KMS-11 (cell line): ENCODE data around the gene CNPY2.

Source experiments
- H2AFZ ChIP-seq: fragments of 200-600 bp; sonication (generic); 2 replicates; pipeline ENCODE4 v1.6.1; 2016; ENCODE audit warnings: antibody characterized with exemption, mixed run types, low read depth
- H3K27ac ChIP-seq: fragments of 200-600 bp; sonication (generic); 2 replicates; pipeline ENCODE4 v1.6.1; 2016; ENCODE audit warnings: mild to moderate bottlenecking, mixed run types
- H3K27me3 ChIP-seq: fragments of 200-600 bp; sonication (generic); 2 replicates; pipeline ENCODE4 v1.6.1; 2017; ENCODE audit warnings: mild to moderate bottlenecking, low read depth, mixed run types, moderate library complexity; ENCODE audit not compliant: insufficient read depth
- H3K36me3 ChIP-seq: fragments of 200-600 bp; sonication (generic); 2 replicates; pipeline ENCODE4 v1.6.1; 2017; ENCODE audit warnings: mild to moderate bottlenecking, mixed run types; ENCODE audit not compliant: insufficient read depth
- H3K4me1 ChIP-seq: fragments of 200-600 bp; sonication (generic); 2 replicates; pipeline ENCODE4 v1.6.1; 2016; ENCODE audit warnings: mild to moderate bottlenecking, low read depth, mixed run types; ENCODE audit not compliant: poor library complexity, severe bottlenecking
- H3K4me2 ChIP-seq: fragments of 200-600 bp; sonication (generic); 2 replicates; pipeline ENCODE4 v1.7.0; 2016; ENCODE audit warnings: mild to moderate bottlenecking, mixed run types
- H3K4me3 ChIP-seq: fragments of 200-600 bp; sonication (generic); IDR thresholded peaks from 2 replicates; pipeline ENCODE4 v1.6.1; 2017; ENCODE audit warnings: low read depth, low read length, mixed read lengths; ENCODE audit not compliant: insufficient read depth
- H3K79me2 ChIP-seq: fragments of 200-600 bp; sonication (generic); 2 replicates; pipeline ENCODE4 v1.6.1; 2016; ENCODE audit warnings: low read depth, mixed run types; ENCODE audit not compliant: insufficient read depth
- H3K9ac ChIP-seq: fragments of 200-600 bp; sonication (generic); 2 replicates; pipeline ENCODE4 v1.6.1; 2016; ENCODE audit warnings: mild to moderate bottlenecking, mixed run types
- H4K20me1 ChIP-seq: fragments of 200-600 bp; sonication (generic); 2 replicates; pipeline ENCODE4 v1.6.1; 2016; ENCODE audit warnings: mild to moderate bottlenecking, mixed run types; ENCODE audit not compliant: insufficient read depth
- TF ChIP-seq, protein P1 (sequence below): fragments of 200-600 bp; sonication (generic); conservative IDR thresholded peaks from 2 replicates; pipeline ENCODE4 v1.6.1; 2017; ENCODE audit warnings: low read depth, mild to moderate bottlenecking, antibody characterized with exemption, low read length, moderate library complexity, mixed read lengths

The CNPY2 gene

DNA sequence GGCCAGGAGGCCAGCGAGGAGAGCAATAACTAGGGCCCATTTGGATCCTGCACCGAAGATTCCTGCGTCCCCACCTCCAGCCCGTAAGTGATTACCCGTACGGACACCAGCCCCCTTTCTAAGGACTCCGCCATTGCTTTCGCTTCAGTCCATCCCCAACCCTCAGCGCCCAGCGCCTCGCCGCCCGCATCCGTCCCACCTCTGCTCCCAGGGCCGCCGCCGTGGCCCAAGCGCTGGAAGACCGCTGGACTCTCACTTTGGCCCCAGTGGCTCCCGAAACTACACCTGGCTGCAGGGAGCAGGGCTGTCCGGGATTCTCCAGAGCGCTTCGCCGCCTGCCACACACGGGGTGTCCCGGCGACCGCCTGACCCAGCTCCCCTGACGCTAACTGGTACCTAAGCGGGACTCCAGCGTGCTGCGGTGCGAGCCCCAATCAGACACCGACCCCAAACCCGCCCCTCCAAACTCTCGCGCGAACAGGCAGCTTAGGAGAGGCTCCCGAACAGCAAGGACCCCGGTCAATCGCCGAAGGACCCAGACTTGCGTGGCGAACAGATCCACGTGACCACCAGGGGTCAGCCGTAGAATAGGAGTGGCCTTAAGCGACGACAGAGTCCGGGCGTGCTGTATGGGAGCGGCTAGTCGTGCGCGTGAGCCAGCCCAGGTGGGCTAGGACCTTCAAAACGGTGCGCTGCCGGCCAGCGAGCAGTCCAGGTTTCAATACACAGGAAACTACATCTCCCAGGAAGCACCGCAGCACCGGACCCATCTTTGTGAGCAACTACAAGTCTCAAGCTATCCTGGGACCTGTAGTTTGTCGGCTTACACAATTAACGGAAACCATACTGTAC, at the start of gene CNPY2:
Gene CNPY2, minus strand, starts transcription at position 367 of the 852 bp plus-strand sequence. CDS start 771 bp downstream, outside the sequence.
- Histone ChIP-seq H3K27ac (peak within 1 kb of the TSS; percentile 76), H3K36me3 (peaks cover 7% of the 10 kb centered on the region; the same call in 1 of the 2 replicates), H3K9ac (peak within 1 kb of the TSS; percentile 84), H2AFZ (peak within 1 kb of the TSS; percentile 73), H3K4me2 (peak within 1 kb of the TSS; percentile 91), H3K27me3 (no peaks in the 10 kb centered on the region), H3K79me2 (peaks cover 22% of the 10 kb centered on the region), H3K4me3 (peak within 1 kb of the TSS; percentile 72), H3K4me1 (peaks cover 25% of the 10 kb centered on the region), H4K20me1 (no peaks in the 10 kb centered on the region)
- TF ChIP-seq, protein P1, sequence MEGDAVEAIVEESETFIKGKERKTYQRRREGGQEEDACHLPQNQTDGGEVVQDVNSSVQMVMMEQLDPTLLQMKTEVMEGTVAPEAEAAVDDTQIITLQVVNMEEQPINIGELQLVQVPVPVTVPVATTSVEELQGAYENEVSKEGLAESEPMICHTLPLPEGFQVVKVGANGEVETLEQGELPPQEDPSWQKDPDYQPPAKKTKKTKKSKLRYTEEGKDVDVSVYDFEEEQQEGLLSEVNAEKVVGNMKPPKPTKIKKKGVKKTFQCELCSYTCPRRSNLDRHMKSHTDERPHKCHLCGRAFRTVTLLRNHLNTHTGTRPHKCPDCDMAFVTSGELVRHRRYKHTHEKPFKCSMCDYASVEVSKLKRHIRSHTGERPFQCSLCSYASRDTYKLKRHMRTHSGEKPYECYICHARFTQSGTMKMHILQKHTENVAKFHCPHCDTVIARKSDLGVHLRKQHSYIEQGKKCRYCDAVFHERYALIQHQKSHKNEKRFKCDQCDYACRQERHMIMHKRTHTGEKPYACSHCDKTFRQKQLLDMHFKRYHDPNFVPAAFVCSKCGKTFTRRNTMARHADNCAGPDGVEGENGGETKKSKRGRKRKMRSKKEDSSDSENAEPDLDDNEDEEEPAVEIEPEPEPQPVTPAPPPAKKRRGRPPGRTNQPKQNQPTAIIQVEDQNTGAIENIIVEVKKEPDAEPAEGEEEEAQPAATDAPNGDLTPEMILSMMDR: peak; percentile 50

DNA sequence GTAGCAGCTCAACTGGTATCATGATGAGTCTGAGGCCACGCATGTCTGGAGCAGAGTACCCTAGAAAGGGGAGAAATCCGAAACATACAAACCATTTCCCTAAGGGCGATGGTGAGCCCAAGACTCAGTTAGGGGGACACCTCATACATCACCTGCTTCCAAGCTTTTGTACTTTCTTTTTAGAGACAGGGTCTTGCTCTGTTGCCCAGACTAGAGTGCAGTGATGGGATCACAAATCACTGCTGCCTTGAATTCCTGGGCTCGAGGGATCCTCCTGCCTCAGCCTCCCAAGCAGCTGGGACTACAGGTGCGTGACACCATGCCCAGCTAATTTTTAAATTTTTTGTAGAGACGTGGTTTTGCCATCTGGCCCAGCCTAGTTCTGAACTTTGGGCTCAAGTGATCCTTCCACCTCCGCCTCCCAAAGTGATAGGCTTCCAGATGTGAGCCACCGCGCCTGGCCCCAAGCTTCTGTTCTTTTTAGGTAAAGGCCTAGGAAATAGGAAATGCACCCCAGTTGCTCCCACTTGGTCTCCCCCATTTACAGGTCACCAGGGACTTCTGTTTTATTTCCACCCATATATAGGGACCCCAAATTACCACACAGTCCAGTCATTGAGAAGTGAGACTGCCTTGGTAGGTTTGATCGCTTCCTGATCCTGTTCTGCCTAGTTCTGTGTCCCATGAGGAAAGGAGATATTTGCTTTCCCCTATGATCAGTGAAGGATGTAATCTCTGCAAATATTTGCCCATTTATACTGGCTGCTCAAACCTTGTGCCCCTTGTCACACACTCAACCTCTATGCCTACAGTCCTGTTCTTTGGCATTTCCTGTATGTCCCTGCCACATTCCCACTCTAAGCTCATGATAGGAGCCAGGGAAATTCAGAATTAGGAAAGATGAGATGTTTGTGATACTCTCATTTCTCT, 46.6 kb upstream of the CNPY2 start, which contains the start of gene APOF:
Gene APOF, minus strand, starts transcription at position 728 of the 930 bp plus-strand sequence. Its CDS starts 112 bp downstream, at position 616.
- H3K4me2 ChIP-seq: no peak within 1 kb of the TSS
- H3K4me3 ChIP-seq: no peak within 1 kb of the TSS
- no peak within 1 kb of the TSS for H3K9ac ChIP-seq
- no peak within 1 kb of the TSS for H3K27ac ChIP-seq
- H3K4me1 ChIP-seq: peaks cover 26% of the 10 kb centered on the region
- TF ChIP-seq, protein P1: no peak
- H2AFZ ChIP-seq: no peak within 1 kb of the TSS
- peaks cover 13% of the 10 kb centered on the region for H3K79me2 ChIP-seq
- no peaks in the 10 kb centered on the region for H4K20me1 ChIP-seq
- no peaks in the 10 kb centered on the region for H3K36me3 ChIP-seq
- no peaks in the 10 kb centered on the region for H3K27me3 ChIP-seq

DNA sequence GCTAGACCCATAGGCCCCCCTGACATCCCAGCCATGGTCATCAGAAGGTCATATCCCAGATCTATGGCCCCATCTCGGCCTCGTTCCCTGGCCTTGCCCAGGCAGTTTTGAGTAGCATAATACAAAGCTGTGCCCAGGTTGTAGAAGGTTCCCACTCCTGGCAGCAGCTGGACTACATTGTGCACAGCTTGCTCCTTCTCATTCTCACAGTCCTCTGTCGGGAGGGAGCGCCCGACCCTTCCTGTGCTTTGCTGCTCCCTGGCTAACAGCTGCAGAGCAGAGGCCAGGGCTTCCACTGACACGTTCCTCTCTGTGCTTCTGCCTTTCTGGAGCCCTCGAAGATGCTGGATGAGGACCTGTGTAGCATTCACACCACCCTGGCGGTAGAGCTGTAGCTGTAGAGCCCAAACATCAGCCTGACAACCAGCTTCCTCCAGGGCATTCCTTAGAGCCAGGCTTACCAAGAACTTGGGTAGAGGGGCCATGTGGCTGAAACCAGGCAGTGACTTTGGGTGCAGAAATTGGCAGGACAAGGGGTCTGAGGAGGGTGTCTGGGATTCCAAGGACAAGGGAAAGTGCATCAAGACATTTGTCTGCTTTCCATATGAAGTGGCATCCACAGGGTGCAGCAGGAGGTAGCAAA, 45.8 kb upstream of the CNPY2 start:
- H3K9ac ChIP-seq: no peak overlapping the region
- peaks cover 33% of the 10 kb centered on the region for H3K4me1 ChIP-seq
- H3K27me3 ChIP-seq: no peaks in the 10 kb centered on the region
- no peaks in the 10 kb centered on the region for H4K20me1 ChIP-seq
- H2AFZ ChIP-seq: no peak overlapping the region
- H3K4me2 ChIP-seq: no peak overlapping the region
- H3K36me3 ChIP-seq: no peaks in the 10 kb centered on the region
- no peak overlapping the region for H3K27ac ChIP-seq
- peaks cover 18% of the 10 kb centered on the region for H3K79me2 ChIP-seq
- TF ChIP-seq, protein P1: no peak
- H3K4me3 ChIP-seq: no peak overlapping the region
